ENCODE results near the gene ZNF629. TPM values are rescaled to one million over a fixed set of nuclear protein-coding genes. Genes with fewer than 3 reads are reported as not detected.

The ZNF629 gene
- total RNA-seq, 1 donor from 2014 or later: 5.2 TPM

GRCh38 chr16:30748634-30749445, 38.2 kb downstream of the ZNF629 start:
- DNase-seq: no peak

- DNase-seq: peak; percentile 97
These were observed 39.0 kb downstream of the ZNF629 start, which contains the start of gene PHKG2 for GRCh38 chr16:30747799-30748633. Gene PHKG2, plus strand, starts transcription at chr16:30748425. Its CDS starts 396 bp downstream, at chr16:30748821.

- no peak for DNase-seq
These were observed 39.7 kb downstream of the ZNF629 start for GRCh38 chr16:30747331-30747730.

GRCh38 chr16:30746638-30747175, 40.3 kb downstream of the ZNF629 start:
- DNase-seq: no peak

GRCh38 chr16:30745082-30745481, 41.9 kb downstream of the ZNF629 start:
- DNase-seq: no peak

GRCh38 chr16:30744183-30744582, 42.8 kb downstream of the ZNF629 start:
- no peak for DNase-seq

- DNase-seq: no peak
These were observed 43.3 kb downstream of the ZNF629 start for GRCh38 chr16:30743716-30744115.

GRCh38 chr16:30741461-30741914, 45.5 kb downstream of the ZNF629 start:
- no peak for DNase-seq

- no peak for DNase-seq
These were observed 46.4 kb downstream of the ZNF629 start for GRCh38 chr16:30740364-30741251.

- no peak for DNase-seq
These were observed 47.7 kb downstream of the ZNF629 start for GRCh38 chr16:30738984-30739951.

GRCh38 chr16:30737794-30738648, 49.0 kb downstream of the ZNF629 start:
- no peak for DNase-seq

GRCh38 chr16:30736995-30737793, 49.8 kb downstream of the ZNF629 start:
- DNase-seq: no peak

GRCh38 chr16:30731411-30731810, 55.6 kb downstream of the ZNF629 start:
- DNase-seq: no peak

GRCh38 chr16:30728899-30729672, 57.9 kb downstream of the ZNF629 start:
- no peak for DNase-seq
